T-cell (primary cell): ENCODE measurements around the gene SPSB3. TPM values are rescaled to one million over a fixed set of nuclear protein-coding genes. Genes with fewer than 3 reads are reported as not detected.

Source experiments
- ATAC-seq, 4 experiments: fragments of 200-7000 bp in 3 of 4; fragments of 150-1000 bp in 1 of 4; cut with Tn5 transposase; replicated peaks in 1 of 4; 1 replicate in 3 of 4; 2 replicates in 1 of 4; pipeline ENCODE4 v1.10.0; 2021; ENCODE audit warnings: moderate library complexity in 3 of 4, mild to moderate bottlenecking in 2 of 4, moderate number of reproducible peaks in 1 of 4
- CTCF ChIA-PET, 2 donors: fragments of 300-600 bp; sonication (Branson Sonifier 250); formaldehyde crosslinking; loops; one replicate each; lab custom pipeline; 2022; ENCODE audit warnings: antibody characterized with exemption in 2 of 2; lab: Charles Lee
- POLR2A ChIA-PET, 2 donors: fragments of 300-600 bp; sonication (Branson Sonifier 250); formaldehyde crosslinking; loops; one replicate each; lab custom pipeline; 2022; ENCODE audit warnings: antibody characterized with exemption in 2 of 2; lab: Charles Lee
- DNase-seq, 35 experiments: peaks; one replicate each; pipeline versions ENCODE4 v3.0.0 to v3.0.0-alpha.2; 2013 to 2023
- H3K27ac ChIP-seq: one replicate; pipeline ENCODE4 v1.5.1; 2013; ENCODE audit warnings: low read length
- H3K27me3 ChIP-seq, 2 experiments: replicated peaks in 1 of 2; 1 replicate in 1 of 2; 2 replicates in 1 of 2; pipeline versions ENCODE4 v1.6.1 to v1.7.0; 2013; ENCODE audit warnings: low read length in 1 of 2, mixed read lengths in 1 of 2; ENCODE audit not compliant: control insufficient read depth in 2 of 2, insufficient read depth in 2 of 2; ENCODE audit errors: extremely low read depth in 1 of 2
- H3K36me3 ChIP-seq, 2 donors: 1 replicate in 1 of 2; 2 replicates in 1 of 2; pipeline versions ENCODE4 v1.6.1 to v1.7.0; 2013; ENCODE audit warnings: low read length in 1 of 2; ENCODE audit not compliant: control insufficient read depth in 2 of 2, insufficient read depth in 1 of 2; ENCODE audit errors: extremely low read depth in 1 of 2
- H3K4me1 ChIP-seq, 2 experiments: 1 replicate in 1 of 2; 2 replicates in 1 of 2; pipeline versions ENCODE4 v1.6.1 to v1.7.0; 2013; ENCODE audit warnings: low read length in 2 of 2, mixed read lengths in 1 of 2; ENCODE audit not compliant: insufficient read depth in 2 of 2, control insufficient read depth in 1 of 2; ENCODE audit errors: extremely low read depth in 1 of 2
- H3K4me3 ChIP-seq, 2 donors: 1 replicate in 1 of 2; 2 replicates in 1 of 2; pipeline versions ENCODE4 v1.5.1 to v1.7.0; 2013; ENCODE audit warnings: mild to moderate bottlenecking in 2 of 2, low read length in 1 of 2, moderate library complexity in 1 of 2; ENCODE audit not compliant: control insufficient read depth in 1 of 2; ENCODE audit errors: extremely low read depth in 1 of 2
- H3K9me3 ChIP-seq: 2 replicates; pipeline ENCODE4 v1.7.0; 2013
- H3K27ac Mint-ChIP-seq, 2 donors: one replicate each; pipeline ENCODE4 v1.8.0; 2020 to 2021; ENCODE audit warnings: mild to moderate bottlenecking in 2 of 2, mixed read lengths in 2 of 2
- H3K27me3 Mint-ChIP-seq, 2 donors: one replicate each; pipeline ENCODE4 v1.8.0; 2021 to 2022; ENCODE audit warnings: mixed read lengths in 2 of 2
- H3K36me3 Mint-ChIP-seq: one replicate; pipeline ENCODE4 v1.8.0; 2021; ENCODE audit warnings: mixed read lengths
- H3K4me1 Mint-ChIP-seq, 3 donors: one replicate each; pipeline ENCODE4 v1.8.0; 2020 to 2022; ENCODE audit warnings: mixed read lengths in 3 of 3, mild to moderate bottlenecking in 1 of 3
- H3K4me3 Mint-ChIP-seq, 3 donors: one replicate each; pipeline ENCODE4 v1.8.0; 2020 to 2022; ENCODE audit warnings: mild to moderate bottlenecking in 3 of 3, mixed read lengths in 3 of 3, moderate library complexity in 3 of 3
- H3K9me3 Mint-ChIP-seq, 3 donors: one replicate each; pipeline ENCODE4 v1.8.0; 2020 to 2022; ENCODE audit warnings: mixed read lengths in 3 of 3
- WGBS: methylation state at CpG from one replicate; pipeline ENCODE4 v1.1.5; 2013; ENCODE audit warnings: missing lambda C conversion rate; ENCODE audit not compliant: insufficient coverage; 5-methylcytosine and 5-hydroxymethylcytosine counted together
- total RNA-seq, 35 experiments: library from RNA in 6 of 35; stranded (reverse) in 6 of 35; fragments of 120-200 nt in 1 of 35; gene quantifications; one replicate each; pipeline versions ENCODE4 v1.2.1 to v1.2.4 and lab custom pipeline; 2013 to 2026

The SPSB3 gene
- total RNA-seq, 5 donors from 2014 or later (not counting 1 experiment from before 2014, with no cell fraction given): 67.3 to 162 (median 139) TPM

DNA sequence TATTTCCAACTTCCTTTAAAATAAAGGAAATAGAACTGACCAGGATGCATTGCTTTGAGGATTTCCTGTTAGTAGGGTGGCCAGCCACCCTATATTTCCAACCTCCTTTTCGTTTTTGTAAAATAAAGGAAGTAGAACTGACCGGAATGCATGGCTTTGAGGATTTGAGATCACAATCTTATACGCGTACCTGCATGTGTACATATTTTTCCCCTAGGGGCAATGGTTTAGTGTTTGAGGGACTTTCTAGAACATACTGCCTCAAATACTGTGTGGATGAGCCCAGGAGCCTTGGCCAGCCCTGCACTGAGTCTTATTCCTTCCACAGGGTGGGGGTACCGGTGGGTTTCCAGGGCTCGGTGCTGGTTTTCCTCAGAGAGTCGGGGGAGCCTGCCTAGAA lies 50.8 kb downstream of the SPSB3 start:
- H3K27me3 Mint-ChIP-seq: no peaks in the 10 kb centered on the region
- 100% methylated on average over 1 of the region's 7 CpGs for WGBS
- peaks cover 5 to 10% (median 6%) of the 10 kb centered on the region in 3 donors for H3K4me1 Mint-ChIP-seq
- Histone ChIP-seq H3K9me3 (no peaks in the 10 kb centered on the region), H3K27me3 (no peaks in the 10 kb centered on the region), H3K27ac (no peak overlapping the region), H3K4me1 (peaks cover 0 to under 1% of the 10 kb centered on the region in 2 experiments), H3K36me3 (peaks cover 8 to 66% of the 10 kb centered on the region in 2 donors), H3K4me3 (no peak overlapping the region)
- ATAC-seq (no peak), DNase-seq (no peak)
- H3K4me3 Mint-ChIP-seq: no peak overlapping the region
- ChIA-PET CTCF (interaction anchor here in 1 of 2 donors (1.5 kb wide), 1 partner anchor 8 kb away, joined by 3 read pairs; no protein-coding TSS in a partner anchor), POLR2A (no interaction called here)
- H3K9me3 Mint-ChIP-seq: no peaks in the 10 kb centered on the region
- no peak overlapping the region for H3K27ac Mint-ChIP-seq
- H3K36me3 Mint-ChIP-seq: peaks cover 18% of the 10 kb centered on the region

GRCh38 chr16:1731073-1731472 lies 51.3 kb downstream of the SPSB3 start:
- Mint-ChIP-seq H3K36me3 (peaks cover 20% of the 10 kb centered on the region), H3K27me3 (no peaks in the 10 kb centered on the region), H3K27ac (no peak overlapping the region), H3K4me1 (peaks cover 5 to 10% (median 8%) of the 10 kb centered on the region in 3 donors), H3K9me3 (no peaks in the 10 kb centered on the region), H3K4me3 (no peak overlapping the region)
- no peak overlapping the region for H3K4me3 ChIP-seq
- H3K9me3 ChIP-seq: no peaks in the 10 kb centered on the region
- no CpG with 5 or more reads among the region's 7 CpGs for WGBS
- H3K27ac ChIP-seq: no peak overlapping the region
- CTCF ChIA-PET: no interaction called here
- H3K4me1 ChIP-seq: peaks cover 0 to 2% of the 10 kb centered on the region in 2 experiments
- ATAC-seq (no peak), DNase-seq (no peak)
- no peaks in the 10 kb centered on the region for H3K27me3 ChIP-seq
- POLR2A ChIA-PET: no interaction called here
- peaks cover 8 to 71% of the 10 kb centered on the region in 2 donors for H3K36me3 ChIP-seq

GRCh38 chr16:1729445-1729844 lies 52.9 kb downstream of the SPSB3 start:
- ATAC-seq: no peak
- peaks cover 21% of the 10 kb centered on the region for H3K36me3 Mint-ChIP-seq
- POLR2A ChIA-PET: interaction anchor here in 1 of 2 donors (0.6 kb wide), 1 partner anchor 35 kb away, joined by 3 read pairs; no protein-coding TSS in a partner anchor
- Histone ChIP-seq H3K36me3 (peaks cover 13 to 76% of the 10 kb centered on the region in 2 donors), H3K27me3 (no peaks in the 10 kb centered on the region), H3K27ac (no peak overlapping the region), H3K4me3 (no peak overlapping the region), H3K4me1 (peaks cover 0 to 4% of the 10 kb centered on the region in 2 experiments), H3K9me3 (no peaks in the 10 kb centered on the region)
- 99% methylated on average over 34 of the region's 35 CpGs for WGBS
- no peak for DNase-seq
- H3K9me3 Mint-ChIP-seq: no peaks in the 10 kb centered on the region
- no peaks in the 10 kb centered on the region for H3K27me3 Mint-ChIP-seq
- no peak overlapping the region for H3K27ac Mint-ChIP-seq
- H3K4me3 Mint-ChIP-seq: no peak overlapping the region
- CTCF ChIA-PET: no interaction called here
- H3K4me1 Mint-ChIP-seq: peaks cover 5 to 10% (median 8%) of the 10 kb centered on the region in 3 donors

- H3K27ac Mint-ChIP-seq: no peak overlapping the region
- Histone ChIP-seq H3K27me3 (no peaks in the 10 kb centered on the region), H3K27ac (no peak overlapping the region), H3K4me1 (peaks cover 0 to 8% of the 10 kb centered on the region in 2 experiments), H3K36me3 (peaks cover 16 to 78% of the 10 kb centered on the region in 2 donors), H3K9me3 (no peaks in the 10 kb centered on the region), H3K4me3 (no peak overlapping the region)
- POLR2A ChIA-PET: interaction anchor here in 1 of 2 donors (0.6 kb wide), 1 partner anchor 36 kb away, joined by 3 read pairs; no protein-coding TSS in a partner anchor
- ATAC-seq (no peak), DNase-seq (no peak)
- H3K9me3 Mint-ChIP-seq: no peaks in the 10 kb centered on the region
- CTCF ChIA-PET: no interaction called here
- no peaks in the 10 kb centered on the region for H3K27me3 Mint-ChIP-seq
- peaks cover 21% of the 10 kb centered on the region for H3K36me3 Mint-ChIP-seq
- H3K4me1 Mint-ChIP-seq: peaks cover 5 to 10% (median 8%) of the 10 kb centered on the region in 3 donors
- 99% methylated on average over 18 of the region's 18 CpGs for WGBS
- H3K4me3 Mint-ChIP-seq: no peak overlapping the region
These were observed 53.3 kb downstream of the SPSB3 start for GRCh38 chr16:1729026-1729425.

GRCh38 chr16:1727651-1728624 lies 54.4 kb downstream of the SPSB3 start:
- CTCF ChIA-PET: no interaction called here
- H3K36me3 ChIP-seq: peaks cover 16 to 69% of the 10 kb centered on the region in 2 donors
- H3K27ac ChIP-seq: no peak overlapping the region
- POLR2A ChIA-PET: no interaction called here
- H3K27me3 ChIP-seq: no peaks in the 10 kb centered on the region
- no peak overlapping the region for H3K4me3 ChIP-seq
- H3K36me3 Mint-ChIP-seq: peaks cover 21% of the 10 kb centered on the region
- peaks cover 0 to 19% of the 10 kb centered on the region in 2 experiments for H3K4me1 ChIP-seq
- H3K9me3 Mint-ChIP-seq: no peaks in the 10 kb centered on the region
- H3K27me3 Mint-ChIP-seq: no peaks in the 10 kb centered on the region
- 95% methylated on average over 37 of the region's 37 CpGs for WGBS
- H3K4me1 Mint-ChIP-seq: peaks cover 15 to 18% (median 17%) of the 10 kb centered on the region in 3 donors
- DNase-seq: no peak
- ATAC-seq: no peak
- no peak overlapping the region for H3K4me3 Mint-ChIP-seq
- no peak overlapping the region for H3K27ac Mint-ChIP-seq
- no peaks in the 10 kb centered on the region for H3K9me3 ChIP-seq
